ENCODE data around the gene HIF3A. TPM values are rescaled to one million over a fixed set of nuclear protein-coding genes. Genes with fewer than 3 reads are reported as not detected.

Gene HIF3A
- total and polyA plus RNA-seq, 2 of the 4 experiments (the other 2 are of a cell fraction) = 0.02 TPM; not detected in 1

- Histone ChIP-seq H3K9me3 (ENCODE audit: control insufficient read depth, insufficient read depth, low read length) (peaks cover 6% of the 10 kb centered on the region), H3K27me3 (ENCODE audit: control insufficient read depth, insufficient read depth, low read length) (peaks cover 53% of the 10 kb centered on the region), H2BK15ac (ENCODE audit: low read depth, low read length) (no peak overlapping the region), H2AK9ac (replicated peaks; ENCODE audit: low read depth, low read length, poor library complexity) (peak overlapping the region; percentile 9), H3K4me2 (ENCODE audit: low read depth, low read length) (no peak overlapping the region), H2BK5ac (ENCODE audit: low read depth, low read length, poor library complexity, severe bottlenecking) (no peak overlapping the region), H3K36me3 (ENCODE audit: control insufficient read depth, insufficient read depth, low read length) (no peaks in the 10 kb centered on the region), H3K18ac (ENCODE audit: low read depth, low read length) (no peak overlapping the region), H4K20me1 (ENCODE audit: insufficient read depth, low read length) (no peaks in the 10 kb centered on the region), H3K14ac (replicated peaks; ENCODE audit: low read depth, low read length) (no peak overlapping the region), H3K4me1 (ENCODE audit: control insufficient read depth, insufficient read depth, low read length) (peaks cover 6% of the 10 kb centered on the region; the same call in 1 of the 2 replicates), H2BK20ac (ENCODE audit: low read depth, low read length) (no peak overlapping the region), H3K27ac (ENCODE audit: insufficient read depth, low read length) (no peak overlapping the region), H2AK5ac (ENCODE audit: low read depth, low read length) (no peak overlapping the region), H2BK120ac (ENCODE audit: low read depth, low read length) (no peak overlapping the region), H4K5ac (ENCODE audit: low read depth, low read length) (no peak overlapping the region), H2AFZ (replicated peaks; ENCODE audit: low read length, poor library complexity) (peak overlapping the region; percentile 49), H4K8ac (ENCODE audit: low read depth in 2 of 2, low read length in 2 of 2) (no peak overlapping the region), H3K4ac (ENCODE audit: low read depth, low read length) (no peak overlapping the region), H3K9ac (ENCODE audit: low read depth, low read length) (no peak overlapping the region), H3K23ac (ENCODE audit: low read depth, low read length) (no peak overlapping the region), H3K79me1 (ENCODE audit: low read depth in 1 of 2, low read length in 2 of 2) (no peaks in the 10 kb centered on the region), H3K4me3 (ENCODE audit: insufficient read depth, low read depth, low read length) (no peak overlapping the region), H4K91ac (ENCODE audit: insufficient read depth, low read depth, low read length) (no peak overlapping the region), H3K56ac (ENCODE audit: extremely low read depth, insufficient read depth, low read length) (no peak overlapping the region), H3K9me1 (ENCODE audit: insufficient read depth, low read length) (no peaks in the 10 kb centered on the region)
- CTCF ChIA-PET = no interaction called here
- ATAC-seq (ENCODE audit: low read depth) (no peak), DNase-seq (no peak)
- in situ Hi-C loops (cut with MboI; ENCODE audit: low sequenced_read_pairs) (no loop called here), dilution Hi-C loops (cut with HindIII; ENCODE audit: low sequenced_read_pairs, unreplicated experiment) (no loop called here), intact Hi-C loops (cut with micrococcal nuclease) (no loop called here)
- WGBS, 2 experiments (ENCODE audit: extremely low coverage in 2 of 2, insufficient read length in 1 of 2) = no CpG with 5 or more reads among the region's 7 CpGs
- POLR2A ChIA-PET (ENCODE audit: unreplicated experiment) = no interaction called here
- no TSS peak for BruUV-seq (replicated peaks)
- TF ChIP-seq CHD1 (IDR thresholded peaks at IDR 0.05; ENCODE audit: low read depth, low read length) (no peak), SMC3 (IDR thresholded peaks at IDR 0.05; ENCODE audit: low read depth, low read length) (no peak), CEBPB (IDR thresholded peaks at IDR 0.05; ENCODE audit: low read depth, low read length) (no peak), POLR2A (IDR thresholded peaks at IDR 0.05; ENCODE audit: low read depth, low read length) (no peak), MXI1 (IDR thresholded peaks at IDR 0.05; ENCODE audit: borderline replicate concordance, low read depth, low read length) (no peak)
- TF ChIP-seq, protein P1, sequence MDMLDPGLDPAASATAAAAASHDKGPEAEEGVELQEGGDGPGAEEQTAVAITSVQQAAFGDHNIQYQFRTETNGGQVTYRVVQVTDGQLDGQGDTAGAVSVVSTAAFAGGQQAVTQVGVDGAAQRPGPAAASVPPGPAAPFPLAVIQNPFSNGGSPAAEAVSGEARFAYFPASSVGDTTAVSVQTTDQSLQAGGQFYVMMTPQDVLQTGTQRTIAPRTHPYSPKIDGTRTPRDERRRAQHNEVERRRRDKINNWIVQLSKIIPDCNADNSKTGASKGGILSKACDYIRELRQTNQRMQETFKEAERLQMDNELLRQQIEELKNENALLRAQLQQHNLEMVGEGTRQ (IDR thresholded peaks at IDR 0.05; ENCODE audit: low read depth, low read length) = no peak
Measured at GRCh38 chr19:46298479-46299003, 1.7 kb downstream of the HIF3A start.
